CD1c-positive myeloid dendritic cell (primary cell): ENCODE data around the gene CEP135.
A peak's percentile ranks its signal among the peaks of the same experiment; 100 is the strongest.
"Not testable (repeated sequence)": the region's sequence is repeated elsewhere in the genome, so short reads cannot be mapped to it uniquely, and the experiment has no call there.

ENCODE experiments used
- DNase-seq: peaks from one replicate; pipeline ENCODE4 v3.0.0-alpha.2; 2016; ENCODE audit errors: extremely low spot score

The CEP135 gene

DNA sequence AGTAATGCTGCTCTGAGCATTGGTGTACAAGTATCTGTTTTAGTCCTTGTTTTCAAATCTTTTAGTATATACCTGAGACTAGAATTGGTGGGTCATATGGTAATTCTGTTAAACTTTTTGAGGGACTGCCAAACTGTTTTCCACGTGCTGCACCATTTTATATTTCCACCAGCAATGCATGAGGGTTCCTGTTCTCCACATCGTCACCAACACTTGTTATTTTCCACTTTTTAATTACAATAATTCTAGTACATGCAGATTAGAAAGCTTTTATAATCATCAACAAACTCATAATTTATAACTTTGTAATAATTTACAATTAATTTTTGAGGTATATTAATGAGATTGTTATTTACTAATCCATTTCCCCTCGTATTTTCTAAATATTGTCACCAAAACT is 79.4 kb downstream of the CEP135 start:
- DNase-seq = no peak

DNA sequence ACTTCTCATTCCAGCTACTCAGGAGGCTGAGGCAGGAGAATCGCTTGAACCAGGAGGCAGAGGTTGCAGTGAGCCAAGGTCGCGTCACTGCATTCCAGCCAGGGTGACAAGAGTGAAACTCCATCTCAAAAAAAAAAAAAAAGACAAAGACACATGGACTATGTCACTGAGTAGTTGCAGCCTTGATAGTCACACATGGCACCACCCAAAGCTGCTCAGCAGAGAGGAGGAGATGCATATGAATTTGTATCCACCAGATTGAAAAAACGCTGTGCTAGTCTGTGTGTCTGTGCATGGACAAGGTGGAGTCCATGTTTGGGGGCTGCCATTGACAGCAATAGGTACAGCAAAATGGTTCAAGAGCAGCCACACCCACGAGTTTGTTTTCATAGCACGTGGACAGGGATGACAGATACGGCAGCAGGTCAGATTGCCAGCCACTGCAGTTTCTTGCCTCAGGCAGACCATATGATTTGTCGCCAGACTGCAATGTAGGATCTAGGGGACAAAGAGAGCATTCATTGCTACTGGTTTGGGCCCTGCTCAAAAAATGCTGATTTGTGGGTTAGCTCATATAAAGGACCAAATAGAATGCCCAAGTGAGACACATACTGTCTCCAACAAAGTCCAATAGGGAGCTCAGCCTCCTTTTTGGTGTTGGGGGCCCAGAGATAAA is 89.9 kb downstream of the CEP135 start:
- DNase-seq = no peak

DNA sequence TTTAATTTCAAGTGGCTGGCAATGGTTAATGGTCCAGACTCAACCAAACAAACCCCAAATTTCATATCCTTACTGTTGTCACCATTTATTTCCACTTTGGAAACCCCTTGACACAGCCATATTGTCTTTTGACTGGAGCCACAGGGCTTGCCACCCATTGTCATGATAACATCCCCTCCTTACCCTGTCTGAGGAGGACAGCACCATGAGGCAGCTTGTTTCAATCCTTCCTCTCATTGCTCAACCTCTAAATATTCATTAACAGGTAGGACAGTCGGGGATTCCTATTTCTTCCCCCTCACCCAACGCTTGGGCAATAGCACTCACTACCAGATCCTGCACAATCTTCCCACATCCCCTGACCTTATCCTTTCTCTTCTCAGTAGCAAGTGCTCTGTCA is 92.1 kb downstream of the CEP135 start:
- DNase-seq = no peak

DNA sequence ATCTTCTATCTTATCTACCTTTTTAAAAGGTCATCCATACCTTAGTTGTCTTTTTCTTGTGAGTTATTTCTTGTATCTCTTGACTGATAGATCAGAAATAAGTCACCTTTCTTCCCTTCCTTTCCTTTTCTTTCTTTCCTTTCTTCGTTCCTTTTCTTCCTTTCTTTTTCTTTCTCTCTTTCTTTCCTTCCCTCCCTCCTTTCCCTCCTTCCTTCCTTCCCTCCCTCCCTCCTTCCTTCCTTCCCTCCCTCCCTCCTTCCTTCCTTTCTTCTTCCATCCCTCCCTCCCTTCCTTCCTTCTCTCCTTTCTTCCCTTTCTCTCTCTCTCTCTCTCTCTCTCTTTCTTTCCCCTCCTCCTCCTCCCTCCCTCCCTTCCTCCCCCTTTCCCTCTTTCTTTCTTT is 93.5 kb downstream of the CEP135 start:
- DNase-seq = no peak

DNA sequence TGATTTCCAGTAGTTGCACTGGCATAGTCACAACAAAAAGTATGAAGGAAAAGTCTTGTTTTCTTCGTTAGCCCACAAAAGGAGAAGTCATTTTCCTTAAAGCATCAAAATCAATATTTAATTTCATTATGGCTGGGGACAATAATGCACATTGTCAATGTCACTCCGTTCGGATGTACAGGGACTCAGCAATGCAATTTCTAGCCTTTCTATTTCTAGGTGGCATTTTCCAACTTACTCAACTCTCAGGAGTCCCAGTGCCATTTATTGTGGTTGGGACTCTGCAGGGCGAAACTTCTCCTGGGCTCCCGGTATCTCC is 99.6 kb downstream of the CEP135 start:
- no peak for DNase-seq

DNA sequence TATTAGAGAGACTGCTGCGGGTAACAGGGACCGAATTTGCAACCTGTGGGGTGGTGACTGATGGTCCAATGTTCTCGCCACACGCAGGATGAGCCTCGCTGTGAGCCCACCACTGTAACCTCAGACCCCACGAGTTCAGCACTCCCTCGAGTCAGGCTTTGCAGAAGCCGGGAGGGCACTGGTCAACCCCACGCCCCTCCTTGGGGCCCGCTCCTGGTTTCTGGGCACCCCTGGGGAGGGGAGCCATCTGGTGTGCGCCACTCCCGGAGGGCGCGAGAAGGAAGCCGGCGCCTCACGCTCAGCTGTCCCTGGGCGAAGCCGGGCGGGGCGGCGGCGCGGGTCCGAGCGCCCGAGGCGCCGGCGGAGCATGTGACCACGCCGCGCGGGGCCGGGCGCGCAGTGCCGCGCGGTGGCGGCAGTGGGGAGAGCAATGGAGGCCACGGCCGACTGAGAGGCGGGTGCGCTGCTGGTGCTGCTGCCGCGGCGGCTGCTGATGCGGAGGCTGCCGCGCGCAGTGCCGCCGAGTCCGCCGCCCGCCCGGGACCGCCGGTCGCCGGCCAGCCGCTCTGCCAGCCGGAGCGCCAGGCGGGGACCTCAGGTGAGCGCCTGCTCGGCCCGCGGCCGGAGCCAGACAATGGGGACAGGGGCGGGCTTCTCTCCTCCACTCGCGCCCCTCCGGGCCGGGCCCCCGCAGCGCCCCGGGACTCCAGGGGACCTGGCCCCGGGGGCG is 100.1 kb downstream of the CEP135 start:
- peak; percentile 50 for DNase-seq

DNA sequence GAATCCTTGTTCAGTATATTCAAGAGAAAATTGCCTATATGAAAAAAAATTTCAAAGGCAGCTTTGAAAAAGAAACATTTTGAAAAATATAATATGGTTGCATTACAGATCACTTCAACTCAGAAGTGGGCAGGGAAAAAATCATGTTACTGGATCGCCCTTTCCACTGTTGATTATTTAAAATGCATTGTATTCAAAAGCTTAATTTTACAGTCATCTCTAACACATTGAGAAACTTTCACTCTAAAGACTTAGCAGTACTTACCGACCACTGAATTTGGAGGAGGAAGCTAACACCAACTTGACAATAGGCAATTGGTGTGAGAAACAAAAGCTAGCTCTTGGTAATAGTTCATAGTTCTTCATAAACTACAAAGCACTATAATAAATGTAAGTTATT is 101.9 kb downstream of the CEP135 start:
- no peak for DNase-seq

DNA sequence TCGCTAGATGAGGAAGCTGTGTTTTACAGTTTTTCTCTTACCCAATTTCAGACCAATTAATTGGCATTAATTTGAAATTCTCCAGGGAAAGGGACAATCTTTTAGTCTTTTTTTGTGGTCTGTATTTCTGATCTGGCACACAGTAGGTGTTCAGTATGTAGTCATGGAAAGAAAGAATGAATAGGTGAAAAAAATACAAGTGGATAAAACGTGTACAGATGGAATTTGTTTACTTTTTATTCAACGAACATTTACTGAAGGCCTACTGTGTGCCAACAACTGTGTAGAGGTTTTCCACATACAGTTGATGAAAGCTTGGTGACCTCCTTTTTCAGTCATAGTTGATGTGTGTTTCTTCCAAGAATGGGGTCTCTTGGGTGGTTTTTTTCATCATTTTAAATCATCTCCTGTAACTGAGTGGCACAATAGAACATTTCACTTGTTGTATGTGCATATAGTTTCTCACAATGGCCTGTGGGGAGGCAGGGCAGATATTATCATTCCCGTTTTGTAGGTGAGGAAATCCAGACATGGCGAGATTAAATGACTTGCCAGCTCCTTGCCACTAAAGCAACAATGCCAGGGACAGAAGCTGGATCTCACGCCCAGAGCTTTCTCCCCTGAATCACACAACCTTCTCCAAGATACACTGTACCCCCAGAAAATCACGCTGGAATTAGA is 102.4 kb downstream of the CEP135 start:
- DNase-seq = no peak

DNA sequence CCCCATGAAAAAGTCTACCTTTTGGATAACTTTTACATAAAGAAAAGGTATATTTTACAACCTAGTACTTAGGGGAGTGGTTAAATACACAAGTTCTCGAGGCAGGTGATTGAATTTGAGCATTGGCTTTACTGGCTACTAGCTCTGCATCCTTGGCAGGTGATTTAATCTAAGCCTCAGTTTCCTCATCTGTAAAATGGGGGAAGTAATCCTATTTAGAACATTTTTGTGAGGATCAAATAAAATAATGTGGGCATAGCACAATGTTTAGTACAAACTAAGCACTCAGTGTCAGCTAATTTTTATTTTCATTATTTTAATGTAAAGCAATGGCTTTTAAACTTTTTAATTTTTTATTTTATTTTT is 102.9 kb downstream of the CEP135 start:
- no peak for DNase-seq

DNA sequence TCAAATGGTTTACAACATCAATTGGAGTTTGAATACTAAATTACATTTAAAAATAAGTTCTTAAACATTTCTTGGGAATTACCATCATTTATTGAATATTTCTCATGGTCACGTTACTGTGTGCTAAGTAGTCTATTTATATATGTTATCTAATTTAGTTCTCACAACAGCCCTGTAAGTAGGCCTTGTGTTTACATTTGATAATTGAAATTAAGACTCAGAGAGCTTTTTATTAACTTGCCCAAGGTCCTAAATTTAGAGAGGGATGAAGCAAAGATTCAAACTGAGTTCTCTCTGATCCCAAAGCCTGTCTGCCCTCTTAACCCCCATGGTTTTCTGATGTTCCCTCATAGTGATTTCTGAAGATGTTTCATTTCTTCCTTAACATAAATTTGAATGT is 103.7 kb downstream of the CEP135 start:
- DNase-seq = no peak

DNA sequence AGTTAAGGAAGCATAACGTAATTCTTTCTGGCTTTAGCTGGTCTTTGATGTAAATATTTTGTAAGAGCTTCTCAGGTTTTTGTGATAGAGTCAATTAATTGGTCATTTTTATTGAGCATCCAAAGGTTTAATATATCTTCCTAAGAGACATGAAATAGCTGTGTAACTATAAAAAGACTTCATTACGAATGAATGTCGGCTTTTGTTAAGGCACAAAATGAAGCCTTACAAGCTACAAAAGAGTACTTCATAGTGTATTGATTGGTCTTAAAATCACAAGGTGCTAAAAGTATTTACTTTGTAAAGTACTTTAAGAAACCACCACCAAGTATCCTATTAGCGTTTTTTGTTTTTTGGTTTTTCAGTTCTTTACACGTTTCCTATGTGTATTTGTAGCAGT is 104.2 kb downstream of the CEP135 start:
- DNase-seq = no peak

DNA sequence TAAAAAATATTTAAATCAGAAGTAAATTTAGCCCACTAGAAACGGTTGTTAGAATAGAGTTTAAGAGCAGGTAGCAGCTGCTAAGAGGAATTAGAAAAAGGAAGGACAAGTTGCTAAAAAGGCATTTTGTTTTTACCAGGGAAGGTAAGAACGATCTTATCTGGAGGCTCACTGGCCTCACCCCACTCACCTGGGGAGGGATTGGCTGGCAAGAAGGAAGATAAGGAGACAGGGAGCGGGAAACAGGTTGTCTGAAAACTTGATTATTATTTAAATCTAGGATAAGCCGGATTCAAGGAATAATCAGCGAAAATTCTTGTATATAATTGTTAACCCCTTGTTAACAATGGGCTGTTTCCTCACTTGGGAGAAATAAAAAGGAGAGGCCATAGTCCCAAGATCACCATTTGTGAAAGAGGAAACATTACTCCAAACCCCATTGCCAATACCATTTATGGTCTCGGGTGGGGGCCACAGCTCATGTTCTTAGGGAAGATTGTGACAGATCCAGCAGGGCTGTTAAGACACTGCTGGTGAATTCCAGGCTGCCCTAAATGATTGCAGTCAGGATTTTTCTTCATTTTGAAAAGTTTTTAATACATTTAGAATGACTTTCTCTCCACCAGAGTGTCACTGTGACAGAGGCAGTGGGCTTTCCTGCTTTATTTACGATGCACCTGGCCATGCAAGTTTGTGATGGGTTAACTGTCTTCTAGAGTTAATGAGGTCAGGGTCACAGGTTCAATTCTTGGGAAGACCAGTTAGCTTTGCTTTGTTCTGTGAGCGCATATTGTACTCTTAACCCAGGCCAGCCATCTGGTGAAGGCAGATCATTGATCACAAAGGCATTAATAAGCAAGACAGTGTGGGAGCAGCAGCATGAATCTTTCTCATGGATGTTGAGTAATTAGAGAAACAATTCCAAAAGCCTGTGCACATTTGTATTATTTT is 106.6 kb downstream of the CEP135 start:
- no peak for DNase-seq

DNA sequence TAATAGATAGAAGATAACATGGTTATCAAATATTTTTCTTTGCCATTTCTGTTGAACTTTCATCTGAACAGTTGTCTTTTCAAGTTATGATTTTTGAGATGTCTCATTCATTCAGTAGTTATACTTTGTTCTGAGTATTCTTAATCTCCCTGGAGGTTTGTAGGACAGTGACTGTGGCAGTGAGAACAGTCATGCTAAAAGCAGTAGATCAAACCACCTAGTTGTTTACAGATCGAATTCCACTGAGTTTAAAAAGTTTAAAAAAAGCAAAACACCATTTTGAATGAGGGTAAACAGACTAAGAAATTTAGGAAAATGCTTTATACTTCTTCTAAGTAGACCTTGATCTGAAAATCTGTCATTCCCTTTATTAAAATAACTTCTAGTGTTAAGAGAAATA is 107.2 kb downstream of the CEP135 start:
- no peak for DNase-seq

DNA sequence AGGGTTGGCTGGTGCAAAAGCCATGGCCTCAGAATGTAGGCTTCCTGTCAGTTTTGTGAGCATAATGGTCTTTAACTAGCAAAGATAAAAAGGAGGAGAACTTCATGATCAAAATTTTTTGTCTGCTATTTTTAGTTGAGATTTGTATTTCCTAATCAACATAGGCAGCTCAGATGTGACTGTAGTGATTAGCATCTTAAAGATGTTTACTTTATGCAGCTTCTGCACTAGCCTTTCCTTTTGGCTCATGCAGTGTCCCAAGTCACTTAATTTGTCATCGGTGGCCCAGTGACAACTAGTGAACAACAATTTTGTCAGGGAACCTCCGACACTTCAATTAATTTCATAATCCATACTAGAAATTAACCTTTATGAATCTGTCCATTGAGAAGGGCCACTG is 109.8 kb downstream of the CEP135 start:
- DNase-seq = no peak

DNA sequence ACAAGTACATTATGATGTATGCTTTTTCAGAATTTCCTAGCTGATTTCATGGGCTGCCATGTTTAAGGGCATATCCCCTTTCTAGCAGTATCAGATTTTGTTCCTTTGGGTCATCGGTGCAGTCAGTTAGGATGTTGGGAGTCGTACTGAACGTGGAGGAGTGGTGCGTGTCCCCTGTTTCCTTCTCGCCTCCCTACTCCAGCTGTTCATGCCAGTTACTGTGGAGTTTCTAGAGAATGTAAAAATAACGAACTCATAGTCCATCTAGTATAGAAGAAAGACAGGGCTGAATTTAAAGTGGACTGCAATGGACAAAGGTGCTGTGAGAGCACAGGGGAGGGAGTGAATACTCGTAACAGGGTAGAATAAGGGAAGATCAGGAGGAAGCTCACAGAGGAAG is 111.3 kb downstream of the CEP135 start:
- DNase-seq = no peak

DNA sequence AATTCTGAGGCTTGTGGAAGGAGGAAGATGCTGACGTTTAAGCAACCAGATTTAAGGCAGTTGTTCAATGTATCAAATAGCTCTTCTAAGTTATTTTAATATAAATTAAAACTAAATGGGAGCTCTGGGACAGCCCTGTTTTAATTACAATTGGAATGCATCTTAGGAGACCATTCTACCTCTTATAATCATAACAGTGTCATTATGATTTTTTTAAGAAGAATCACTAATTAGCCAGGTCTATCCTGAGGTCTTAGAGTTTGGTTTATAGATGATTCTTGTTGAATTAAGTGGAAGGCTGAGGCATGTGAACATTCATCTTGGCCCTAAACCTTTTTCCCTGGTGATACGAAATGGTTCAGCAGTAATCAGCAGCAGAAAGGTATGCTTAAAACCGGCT is 113.4 kb downstream of the CEP135 start:
- no peak for DNase-seq

DNA sequence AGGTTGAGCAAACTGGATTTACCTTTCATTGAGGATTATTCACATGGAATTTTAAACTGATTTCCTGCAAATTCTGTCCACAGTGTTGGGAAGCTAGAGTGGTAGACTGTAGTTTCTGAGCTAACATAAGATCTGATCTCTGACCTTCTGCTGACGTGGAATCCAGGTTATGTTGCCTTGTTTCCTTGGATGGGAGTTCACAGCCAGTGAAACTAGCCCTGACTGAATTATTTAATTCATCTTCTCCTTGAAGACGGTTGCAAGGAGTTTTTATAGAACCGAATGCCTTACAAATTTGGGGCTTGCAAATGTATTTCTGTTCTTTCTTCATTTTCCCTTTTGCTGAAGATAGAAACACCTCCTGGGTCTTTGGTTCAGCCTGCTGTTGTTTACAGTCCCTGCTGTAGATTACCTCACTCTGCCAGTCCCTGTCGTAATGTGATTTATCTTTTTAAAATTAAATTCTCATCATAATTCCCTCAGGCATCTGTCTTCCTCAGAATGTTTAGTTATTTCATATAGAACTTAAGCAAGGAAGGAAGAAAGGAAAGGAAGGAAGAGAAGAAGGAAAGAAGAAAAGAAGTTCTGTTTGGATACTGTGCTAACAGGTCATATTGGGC is 113.9 kb downstream of the CEP135 start:
- DNase-seq = no peak

DNA sequence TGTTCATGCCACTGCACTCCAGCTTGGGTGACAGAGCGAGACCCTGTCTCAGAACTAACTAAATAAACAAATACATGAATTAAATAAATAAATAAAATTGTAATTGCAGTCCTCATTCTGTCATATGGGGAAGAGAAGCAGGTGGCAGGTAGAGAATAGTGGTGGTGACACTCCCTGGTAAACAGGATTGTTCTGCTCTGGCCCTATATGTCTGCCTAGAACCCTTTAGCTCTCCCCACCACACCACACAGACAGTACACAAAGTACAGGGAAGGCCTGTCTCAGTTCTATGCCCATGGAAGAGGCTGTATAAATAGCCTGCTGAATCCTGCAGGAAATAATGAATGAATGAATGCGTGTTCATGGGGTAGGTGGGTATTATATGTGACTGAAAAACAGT is 117.7 kb downstream of the CEP135 start:
- no peak for DNase-seq

DNA sequence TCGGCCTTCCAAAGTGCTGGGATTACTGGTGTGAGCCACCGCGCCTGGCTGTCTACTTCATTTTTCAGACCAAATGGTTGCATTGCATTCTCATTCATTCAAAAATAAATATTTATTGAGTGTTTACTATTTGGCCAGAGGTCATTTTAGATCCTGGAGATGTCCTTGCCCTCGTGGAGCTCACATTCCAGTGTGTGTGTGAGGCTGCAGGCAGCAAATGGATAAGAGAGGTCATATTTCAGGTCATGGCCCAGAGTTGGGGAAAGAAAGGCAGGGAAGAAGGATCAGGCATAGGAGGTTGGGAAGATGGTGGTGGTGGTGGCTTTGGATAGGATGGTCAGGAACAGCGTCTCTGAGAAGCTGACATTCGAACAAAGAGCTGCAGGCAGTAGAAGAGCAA is 119.1 kb downstream of the CEP135 start:
- no peak for DNase-seq

DNA sequence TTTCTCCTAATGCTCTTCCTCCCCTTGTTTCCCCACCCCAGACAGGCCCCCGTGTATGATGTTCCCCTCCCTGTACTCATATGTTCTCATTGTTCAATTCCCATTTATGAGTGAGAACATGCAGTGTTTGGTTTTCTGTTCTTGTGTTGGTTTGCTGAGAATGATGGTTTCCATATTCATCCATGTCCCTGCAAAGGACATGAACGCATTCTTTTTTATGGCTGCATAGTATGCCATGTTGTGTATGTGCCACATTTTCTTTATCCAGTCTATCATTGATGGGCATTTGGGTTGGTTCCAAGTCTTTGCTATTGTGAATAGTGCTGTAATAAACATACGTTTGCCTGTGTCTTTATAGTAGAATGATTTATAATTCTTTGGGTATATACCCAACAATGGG is 124.0 kb downstream of the CEP135 start:
- not testable (repeated sequence) for DNase-seq

DNA sequence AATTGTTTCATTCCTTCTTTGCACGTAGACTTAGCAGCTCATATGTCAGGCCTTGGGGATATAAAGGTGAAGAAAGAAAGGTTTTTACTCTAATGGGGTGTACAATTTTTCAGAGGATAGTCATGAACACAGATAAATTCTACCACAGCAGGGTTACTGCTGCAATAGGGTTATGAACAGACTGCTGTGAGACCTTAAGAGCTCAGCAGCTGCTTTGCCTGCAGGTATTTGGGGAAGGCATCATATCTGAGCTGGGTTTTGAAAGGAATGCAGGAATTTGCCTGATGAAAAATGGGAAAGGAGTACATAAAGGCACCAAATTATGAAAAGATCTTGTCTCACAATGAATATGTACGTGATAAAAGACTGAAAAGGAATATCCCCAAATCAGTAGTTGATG is 128.9 kb downstream of the CEP135 start:
- no peak for DNase-seq

DNA sequence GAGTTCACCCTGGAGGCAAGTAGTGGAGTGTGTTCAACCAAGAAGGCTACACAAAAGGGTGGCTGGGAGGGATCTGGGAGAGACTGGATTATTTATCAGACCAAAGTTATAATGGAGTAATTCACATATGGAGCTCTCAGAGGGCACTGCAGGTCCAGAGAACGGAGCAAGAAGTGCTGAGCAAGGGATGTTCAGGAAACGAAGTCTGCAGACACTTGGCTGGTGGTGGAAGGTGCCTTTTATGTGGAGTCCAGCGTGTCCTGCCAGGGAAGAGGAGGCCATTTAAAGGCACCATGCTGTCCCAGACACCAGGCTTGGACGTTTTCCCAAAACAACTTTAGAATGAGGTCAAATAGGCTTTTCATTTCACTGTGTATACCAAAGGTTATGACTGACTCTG is 130.1 kb downstream of the CEP135 start:
- DNase-seq = no peak
